ENCODE results near the gene LDHAL6A. TPM values are rescaled to one million over a fixed set of nuclear protein-coding genes. Genes with fewer than 3 reads are reported as not detected.

The LDHAL6A gene
- total RNA-seq, 1 experiment from 2014 or later: not detected

DNA sequence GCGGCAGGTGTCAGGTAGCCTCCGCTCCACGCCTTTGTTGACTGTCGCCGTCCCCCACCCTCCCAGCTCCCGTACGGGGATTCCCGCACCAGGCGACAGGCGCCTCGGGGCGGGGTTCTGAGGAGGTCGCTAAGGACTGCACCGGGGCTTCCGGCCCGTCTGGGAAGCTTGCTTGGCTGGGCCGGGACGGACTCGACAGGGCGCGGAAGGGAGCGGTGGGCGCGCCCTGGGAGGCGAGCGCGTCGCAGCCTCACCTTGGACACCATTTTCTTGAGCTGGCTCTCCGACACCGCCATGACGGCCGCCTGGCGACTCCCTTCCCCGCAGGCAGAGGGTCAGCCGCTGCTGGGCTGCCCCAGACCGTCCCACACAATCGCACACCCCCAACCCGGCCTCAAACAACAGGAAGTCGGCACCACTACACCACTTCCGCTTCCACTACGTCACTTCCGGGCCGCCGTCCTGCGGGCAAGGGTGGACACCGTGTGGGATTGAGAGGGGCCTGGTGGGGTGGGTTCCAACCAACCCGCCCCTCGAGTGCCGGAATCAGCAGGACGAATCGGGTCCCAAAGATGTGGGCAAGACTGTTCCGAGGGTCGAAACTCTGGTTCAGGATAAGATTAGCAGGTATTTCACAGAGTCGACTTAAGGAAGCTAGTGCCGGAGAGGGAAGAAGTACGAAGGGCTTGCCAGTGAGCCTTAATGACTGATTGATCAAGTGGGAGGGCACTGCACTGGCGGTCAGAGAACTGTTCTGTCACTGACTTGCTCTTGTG lies 71.1 kb downstream of the LDHAL6A start, which contains the start of gene TSG101:
TSG101 (minus strand) TSS at position 422 of the 776 bp plus-strand sequence; CDS start at position 296, 126 bp downstream.
- no peak within 1 kb of the TSS for H3K23ac ChIP-seq (ENCODE audit: insufficient read length, low read depth, low read length)
- H3K79me2 ChIP-seq (ENCODE audit: insufficient read depth, low read length): peaks cover 10% of the 10 kb centered on the region; the same call in 1 of the 2 replicates
- H2AK5ac ChIP-seq (ENCODE audit: insufficient read length, low read length): no peak within 1 kb of the TSS
- H4K5ac ChIP-seq (ENCODE audit: insufficient read length, low read depth, low read length): no peak within 1 kb of the TSS
- H3K4ac ChIP-seq (ENCODE audit: low read depth, low read length): no peak within 1 kb of the TSS
- peak; percentile 96 for DNase-seq
- H3K36me3 Mint-ChIP-seq (ENCODE audit: insufficient read depth in 1 of 3, low read depth in 3 of 3): peaks cover 0 to 14% (median 14%) of the 10 kb centered on the region in 3 experiments; a peak in 4 of 7 replicates
- no CpG with 5 or more reads among the region's 57 CpGs for WGBS (ENCODE audit: extremely low coverage, insufficient read length, low lambda C conversion rate)
- peak within 1 kb of the TSS; percentile 99 to 100 (median 100) for H3K27ac Mint-ChIP-seq
- peak within 1 kb of the TSS; percentile 81 for H3K9ac ChIP-seq (ENCODE audit: extremely low read depth, insufficient read length, low read length)
- H2BK20ac ChIP-seq (ENCODE audit: low read depth, low read length, poor library complexity, severe bottlenecking): no peak within 1 kb of the TSS
- H3K79me1 ChIP-seq (ENCODE audit: insufficient read depth, low read depth, low read length, poor library complexity, severe bottlenecking): no peaks in the 10 kb centered on the region
- peak within 1 kb of the TSS; percentile 27 for H3K27ac ChIP-seq (ENCODE audit: insufficient read length, low read depth, low read length)
- H3K9me3 Mint-ChIP-seq: no peaks in the 10 kb centered on the region
- H4K91ac ChIP-seq (ENCODE audit: insufficient read length, low read depth, low read length): no peak within 1 kb of the TSS
- no peak within 1 kb of the TSS for H2BK15ac ChIP-seq (ENCODE audit: low read depth, low read length)
- TF ChIP-seq, protein P1, sequence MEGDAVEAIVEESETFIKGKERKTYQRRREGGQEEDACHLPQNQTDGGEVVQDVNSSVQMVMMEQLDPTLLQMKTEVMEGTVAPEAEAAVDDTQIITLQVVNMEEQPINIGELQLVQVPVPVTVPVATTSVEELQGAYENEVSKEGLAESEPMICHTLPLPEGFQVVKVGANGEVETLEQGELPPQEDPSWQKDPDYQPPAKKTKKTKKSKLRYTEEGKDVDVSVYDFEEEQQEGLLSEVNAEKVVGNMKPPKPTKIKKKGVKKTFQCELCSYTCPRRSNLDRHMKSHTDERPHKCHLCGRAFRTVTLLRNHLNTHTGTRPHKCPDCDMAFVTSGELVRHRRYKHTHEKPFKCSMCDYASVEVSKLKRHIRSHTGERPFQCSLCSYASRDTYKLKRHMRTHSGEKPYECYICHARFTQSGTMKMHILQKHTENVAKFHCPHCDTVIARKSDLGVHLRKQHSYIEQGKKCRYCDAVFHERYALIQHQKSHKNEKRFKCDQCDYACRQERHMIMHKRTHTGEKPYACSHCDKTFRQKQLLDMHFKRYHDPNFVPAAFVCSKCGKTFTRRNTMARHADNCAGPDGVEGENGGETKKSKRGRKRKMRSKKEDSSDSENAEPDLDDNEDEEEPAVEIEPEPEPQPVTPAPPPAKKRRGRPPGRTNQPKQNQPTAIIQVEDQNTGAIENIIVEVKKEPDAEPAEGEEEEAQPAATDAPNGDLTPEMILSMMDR (conservative IDR thresholded peaks at IDR 0.05): no peak
- H3K4me3 Mint-ChIP-seq: peak within 1 kb of the TSS; percentile 97 to 99
- no peak within 1 kb of the TSS for H3T11ph ChIP-seq (ENCODE audit: low read length)
- peaks cover 6 to 7% of the 10 kb centered on the region in 2 experiments for H3K4me1 Mint-ChIP-seq
- no peak within 1 kb of the TSS for H4K8ac ChIP-seq (replicated peaks; ENCODE audit: insufficient read length, low read depth, low read length)
- no peak within 1 kb of the TSS for H2AFZ ChIP-seq (ENCODE audit: low read length)
- no peaks in the 10 kb centered on the region for H3K27me3 Mint-ChIP-seq (ENCODE audit: low read depth)
- no peaks in the 10 kb centered on the region for H3K9me3 ChIP-seq (ENCODE audit: control insufficient read depth, low read depth, low read length)
- peak within 1 kb of the TSS; percentile 88 for H3K14ac ChIP-seq (ENCODE audit: insufficient read depth, low read length)
- no peaks in the 10 kb centered on the region for H3K27me3 ChIP-seq (ENCODE audit: insufficient read depth, low read length)
- H2BK12ac ChIP-seq (ENCODE audit: insufficient read length, low read depth, low read length): no peak within 1 kb of the TSS
- H3K4me1 ChIP-seq (ENCODE audit: insufficient read depth, low read length): no peaks in the 10 kb centered on the region
- peak within 1 kb of the TSS; percentile 76 for H3K18ac ChIP-seq (ENCODE audit: insufficient read length, low read depth, low read length)
- H3K23me2 ChIP-seq (ENCODE audit: insufficient read length, low read depth, low read length, poor library complexity, severe bottlenecking): no peaks in the 10 kb centered on the region
- no peak within 1 kb of the TSS for H3K56ac ChIP-seq (ENCODE audit: insufficient read length, low read depth, low read length)
- peak within 1 kb of the TSS; percentile 73 for H3K4me2 ChIP-seq (ENCODE audit: insufficient read depth, insufficient read length, low read length)
- H2BK5ac ChIP-seq (ENCODE audit: insufficient read length, low read length): no peak within 1 kb of the TSS
- H2BK120ac ChIP-seq (ENCODE audit: low read depth, low read length, poor library complexity, severe bottlenecking): no peak within 1 kb of the TSS
- no peaks in the 10 kb centered on the region for H4K20me1 ChIP-seq (ENCODE audit: control insufficient read depth, insufficient read depth, insufficient read length)
